ENCODE data around the gene PSG11.
"Not testable (repeated sequence)": the region's sequence is repeated elsewhere in the genome, so short reads cannot be mapped to it uniquely, and the experiment has no call there.

PSG11 gene

DNA sequence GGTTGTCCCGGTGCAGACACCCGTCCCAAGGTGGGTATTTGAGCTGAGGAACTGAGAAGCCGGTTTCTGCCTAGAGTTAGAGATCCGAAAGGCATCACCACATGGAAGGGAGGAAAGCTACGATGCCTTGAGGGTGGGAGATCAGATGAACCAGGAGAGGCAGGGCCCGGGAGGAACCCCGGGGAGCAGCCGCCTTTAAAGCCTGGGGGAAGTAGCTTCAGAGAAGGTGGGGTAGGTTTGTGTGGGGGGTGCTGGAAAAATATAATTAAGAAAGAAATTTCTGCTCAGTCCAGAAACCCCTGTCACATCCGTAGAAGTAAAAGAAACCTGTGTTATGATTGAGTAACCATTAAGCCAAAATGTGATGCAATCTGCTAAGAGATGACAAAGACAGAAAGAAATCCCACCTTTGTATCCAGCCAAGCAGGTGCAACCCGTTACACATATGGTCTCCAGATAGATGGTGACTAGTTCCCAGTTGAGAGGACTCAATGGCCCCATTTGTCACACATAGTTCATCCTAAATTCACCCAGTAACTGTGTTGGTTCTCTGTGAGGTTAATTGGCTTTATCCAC is 34.2 kb downstream of the PSG11 start:
- H3K4me3 ChIP-seq (ENCODE audit: low read depth, low read length); DNase-seq (ENCODE audit: low read depth): not testable (repeated sequence)

DNA sequence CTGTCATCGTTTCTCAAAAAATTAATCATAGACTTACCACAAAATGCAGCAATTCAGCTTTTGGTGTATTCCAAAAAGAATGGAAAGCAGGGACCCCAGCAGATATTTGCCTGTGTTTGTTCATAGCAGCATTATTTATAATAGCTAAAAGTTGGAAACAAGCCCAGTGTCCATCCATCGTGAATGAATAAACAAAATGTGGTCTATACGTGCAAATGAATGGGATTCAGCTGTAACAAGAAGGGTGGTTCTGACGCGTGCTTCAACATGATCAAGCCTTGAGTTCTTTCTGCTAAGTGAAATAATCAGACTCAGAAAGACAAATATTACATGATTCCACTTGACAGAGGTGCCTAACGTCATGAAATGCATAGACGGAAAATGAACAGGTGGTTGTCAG is 36.4 kb downstream of the PSG11 start:
- no peak for DNase-seq (ENCODE audit: low read depth)
- H3K4me3 ChIP-seq (ENCODE audit: low read depth, low read length), result no peak overlapping the region

DNA sequence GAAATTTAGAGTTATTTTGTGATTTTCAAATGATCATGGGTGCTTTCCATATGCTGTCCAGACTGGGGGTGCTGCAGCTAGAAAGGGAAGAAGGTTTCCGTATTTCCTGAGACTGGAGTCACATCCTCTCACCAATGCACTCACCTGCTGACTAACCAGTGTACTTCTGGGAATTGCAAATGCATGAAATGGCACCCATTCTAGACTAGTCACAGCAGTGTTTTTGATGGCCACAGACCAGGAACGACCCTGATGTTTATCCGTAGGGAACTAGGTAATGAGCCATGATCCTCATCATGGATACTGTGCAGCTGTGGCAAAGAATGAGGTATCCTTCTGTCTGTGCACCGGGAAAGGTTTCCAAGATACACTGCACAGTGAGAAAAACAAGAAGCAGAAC is 37.1 kb downstream of the PSG11 start:
- DNase-seq (ENCODE audit: low read depth); H3K4me3 ChIP-seq (ENCODE audit: low read depth, low read length): not testable (repeated sequence)

DNA sequence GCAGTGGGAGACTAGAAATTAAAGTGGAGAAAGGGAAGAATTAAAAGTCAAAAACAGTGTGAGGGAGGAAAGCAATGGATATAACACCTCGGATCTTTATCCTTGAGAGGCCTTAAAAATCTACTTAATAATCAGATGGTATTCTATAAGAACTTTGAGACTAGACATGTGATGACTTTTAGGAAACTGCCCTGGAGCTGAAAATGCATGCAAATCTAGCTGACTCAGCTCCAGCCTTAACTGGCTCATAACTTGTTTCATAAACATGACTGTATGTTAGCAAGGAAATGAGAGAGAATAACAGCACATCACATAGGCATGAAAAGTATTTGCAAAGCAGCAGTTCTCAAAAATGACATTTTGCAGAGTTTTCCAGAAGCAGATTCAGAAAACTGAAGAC is 38.1 kb downstream of the PSG11 start:
- not testable (repeated sequence) for H3K4me3 ChIP-seq (ENCODE audit: low read depth, low read length); DNase-seq (ENCODE audit: low read depth)

DNA sequence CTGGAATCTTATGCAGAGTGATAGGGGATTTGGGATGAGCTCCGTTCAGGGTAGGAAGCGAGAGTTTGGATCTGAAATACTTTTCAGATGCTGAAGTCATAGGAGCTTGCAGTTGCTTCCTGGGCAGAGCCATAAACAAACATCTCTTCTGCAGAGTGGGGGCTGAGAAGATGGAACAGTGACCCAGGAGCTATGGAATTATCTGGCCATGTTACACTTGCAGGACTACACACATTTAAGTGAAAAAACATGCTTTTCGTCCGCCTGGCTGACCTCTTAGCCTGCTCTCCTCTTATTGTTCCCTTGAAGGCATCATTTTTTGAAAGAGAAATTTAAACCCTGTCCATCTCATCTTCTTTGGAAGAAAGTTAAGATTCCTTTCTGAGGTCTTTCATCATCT is 40.7 kb downstream of the PSG11 start:
- no peak for DNase-seq (ENCODE audit: low read depth)
- no peak overlapping the region for H3K4me3 ChIP-seq (ENCODE audit: low read depth, low read length)

DNA sequence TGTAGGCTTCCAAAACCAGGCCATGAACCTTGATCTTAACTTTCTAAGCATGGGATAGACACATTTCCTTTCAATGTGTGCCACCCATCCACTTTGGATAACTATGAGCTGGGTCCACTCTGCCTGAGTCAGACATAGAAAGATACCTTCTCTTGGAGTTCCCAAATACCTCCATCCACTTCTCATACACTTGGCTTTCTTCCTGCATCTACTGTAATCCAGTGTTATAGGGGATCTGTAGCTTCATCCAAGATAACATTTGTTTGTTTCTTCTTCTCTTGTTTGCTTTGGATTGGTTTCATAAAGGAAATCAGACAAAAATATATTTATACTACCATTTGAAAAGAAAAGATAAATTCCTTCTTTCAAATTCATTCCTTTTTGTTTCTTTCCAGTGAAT is 44.2 kb downstream of the PSG11 start:
- not testable (repeated sequence) for DNase-seq (ENCODE audit: low read depth); H3K4me3 ChIP-seq (ENCODE audit: low read depth, low read length)

DNA sequence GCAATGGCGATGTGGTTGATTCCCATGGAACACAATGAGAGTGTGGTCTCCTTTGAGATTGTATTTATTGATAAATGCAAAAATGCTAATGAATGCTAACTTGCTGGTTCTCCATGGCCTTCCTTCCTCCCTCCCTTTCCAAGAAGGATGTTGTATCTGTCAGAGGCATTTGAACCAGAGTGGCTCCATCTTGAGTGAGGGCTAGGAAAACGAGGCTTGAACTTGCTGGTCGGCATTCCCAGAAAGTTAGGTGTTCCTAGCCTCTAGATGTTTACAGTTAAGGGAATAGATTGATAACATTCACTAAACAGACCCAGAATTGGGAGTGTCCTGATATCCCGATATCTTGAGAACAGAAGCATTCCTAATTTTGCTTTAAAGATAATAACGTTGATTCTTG is 54.8 kb downstream of the PSG11 start:
- not testable (repeated sequence) for DNase-seq (ENCODE audit: low read depth); H3K4me3 ChIP-seq (ENCODE audit: low read depth, low read length)

DNA sequence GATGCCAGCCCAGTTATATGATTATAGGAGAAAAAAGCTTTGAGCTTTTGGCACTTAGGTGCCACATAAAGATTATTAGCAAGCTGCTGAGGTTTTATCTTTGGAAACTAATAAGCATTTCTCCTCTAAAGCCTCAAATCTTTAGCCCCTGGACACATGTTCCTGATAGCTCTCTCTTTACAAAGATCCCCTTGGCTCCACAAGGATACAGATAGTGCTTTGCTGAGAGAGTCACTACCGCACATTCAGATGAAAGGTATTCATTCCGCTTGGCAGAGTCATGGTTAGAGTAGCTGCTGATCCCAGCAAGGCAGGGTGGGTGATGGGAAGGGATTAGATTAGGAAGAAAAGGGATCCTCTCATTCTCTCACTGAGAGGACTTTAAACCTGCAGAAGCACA is 61.1 kb downstream of the PSG11 start:
- DNase-seq (ENCODE audit: low read depth), result peak; percentile 11
- no peak overlapping the region for H3K4me3 ChIP-seq (ENCODE audit: low read depth, low read length)

DNA sequence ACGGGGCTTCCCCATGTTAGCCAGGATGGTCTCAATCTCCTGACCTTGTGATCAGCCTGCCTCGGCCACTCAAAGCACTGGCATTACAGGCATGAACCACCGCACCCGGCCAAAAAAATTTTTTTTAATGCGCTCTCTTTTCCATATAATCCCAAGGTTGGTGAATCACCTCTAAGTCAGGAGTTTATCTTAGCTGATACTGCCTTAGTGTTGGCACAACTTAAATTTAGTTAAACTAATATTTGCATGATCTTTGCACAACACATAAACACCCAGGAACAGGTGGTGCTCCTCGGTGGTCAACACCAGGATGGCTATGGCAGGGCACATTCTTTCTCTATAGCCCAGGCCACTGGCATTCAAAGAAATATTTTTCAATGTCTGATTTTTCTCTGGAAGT is 65.2 kb downstream of the PSG11 start:
- no peak overlapping the region for H3K4me3 ChIP-seq (ENCODE audit: low read depth, low read length)
- no peak for DNase-seq (ENCODE audit: low read depth)

All from skeletal muscle cell (primary cell).